ENCODE measurements around the gene CHRNA5.

Gene CHRNA5

GRCh38 chr15:78614021-78614420 lies 48.7 kb downstream of the CHRNA5 start:
- Histone ChIP-seq H3K27me3 (peaks cover 0 to 9% of the 10 kb centered on the region in 2 donors), H3K4me1 (peaks cover 0 to 5% (median 1%) of the 10 kb centered on the region in 4 donors), H3K27ac (no peak overlapping the region), H3K9me3 (no peaks in the 10 kb centered on the region), H3K36me3 (no peaks in the 10 kb centered on the region), H3K4me3 (no peak overlapping the region)
- no peak for DNase-seq
- TF ChIP-seq CTCF (IDR thresholded peaks at IDR 0.05), result no peak
- intact Hi-C loops (cut with DNase I; ENCODE audit: low total_unique reads), result no loop called here

- Histone ChIP-seq H3K4me3 (no peak overlapping the region), H3K27me3 (peaks cover 0 to 20% of the 10 kb centered on the region in 2 donors), H3K9me3 (no peaks in the 10 kb centered on the region), H3K4me1 (peaks cover 0 to 13% (median 7%) of the 10 kb centered on the region in 4 donors), H3K27ac (no peak overlapping the region), H3K36me3 (no peaks in the 10 kb centered on the region)
- intact Hi-C loops (cut with DNase I; ENCODE audit: low total_unique reads), result loop anchor here (5.0 kb wide), 2 partner anchors 137 to 567 kb away; no protein-coding TSS in a partner anchor
- TF ChIP-seq CTCF (IDR thresholded peaks at IDR 0.05), result no peak
- DNase-seq, result peak in 1 of 2 donors; percentile 32
Measured at GRCh38 chr15:78615151-78615589, 49.9 kb downstream of the CHRNA5 start.

GRCh38 chr15:78616506-78616905 lies 51.2 kb downstream of the CHRNA5 start:
- Histone ChIP-seq H3K27ac (no peak overlapping the region), H3K4me1 (peaks cover 0 to 24% (median 18%) of the 10 kb centered on the region in 4 donors), H3K4me3 (no peak overlapping the region), H3K9me3 (no peaks in the 10 kb centered on the region), H3K36me3 (no peaks in the 10 kb centered on the region), H3K27me3 (peaks cover 0 to 33% of the 10 kb centered on the region in 2 donors)
- no peak for DNase-seq
- intact Hi-C loops (cut with DNase I; ENCODE audit: low total_unique reads), result loop anchor here (5.0 kb wide), 2 partner anchors 136 to 566 kb away; no protein-coding TSS in a partner anchor
- no peak for TF ChIP-seq CTCF (IDR thresholded peaks at IDR 0.05)

- Histone ChIP-seq H3K4me1 (peaks cover 0 to 24% (median 18%) of the 10 kb centered on the region in 4 donors), H3K9me3 (no peaks in the 10 kb centered on the region), H3K27me3 (peaks cover 0 to 39% of the 10 kb centered on the region in 2 donors), H3K36me3 (no peaks in the 10 kb centered on the region), H3K4me3 (no peak overlapping the region), H3K27ac (no peak overlapping the region)
- intact Hi-C loops (cut with DNase I; ENCODE audit: low total_unique reads), result loop anchor here (5.0 kb wide), 2 partner anchors 135 to 565 kb away; no protein-coding TSS in a partner anchor
- DNase-seq, result peak in 1 of 2 donors; percentile 33
- no peak for TF ChIP-seq CTCF (IDR thresholded peaks at IDR 0.05)
Measured at GRCh38 chr15:78617076-78617475, 51.8 kb downstream of the CHRNA5 start.

GRCh38 chr15:78617516-78617915 lies 52.2 kb downstream of the CHRNA5 start:
- no peak for TF ChIP-seq CTCF (IDR thresholded peaks at IDR 0.05)
- intact Hi-C loops (cut with DNase I; ENCODE audit: low total_unique reads), result loop anchor here (5.0 kb wide), 2 partner anchors 135 to 565 kb away; no protein-coding TSS in a partner anchor
- no peak overlapping the region for H3K4me3 ChIP-seq

More at GRCh38 chr15:78617516-78617915, 52.2 kb downstream of the CHRNA5 start:
- DNase-seq, result peak in 1 of 2 donors; percentile 51
- no peak overlapping the region for H3K27ac ChIP-seq
- no peaks in the 10 kb centered on the region for H3K36me3 ChIP-seq
- H3K4me1 ChIP-seq, result peaks cover 0 to 24% (median 18%) of the 10 kb centered on the region in 4 donors
- H3K27me3 ChIP-seq, result peaks cover 0 to 44% of the 10 kb centered on the region in 2 donors
- no peaks in the 10 kb centered on the region for H3K9me3 ChIP-seq
